ENCODE data around the gene TFDP1. TPM values are rescaled to one million over a fixed set of nuclear protein-coding genes. Genes with fewer than 3 reads are reported as not detected.

The TFDP1 gene
- total RNA-seq, 1 experiment from 2014 or later, result 31.4 TPM

GRCh38 chr13:113537909-113538688, 46.5 kb upstream of the TFDP1 start:
- BruUV-seq (replicated peaks), result no TSS peak
- Mint-ChIP-seq H3K36me3 (ENCODE audit: insufficient read depth, unreplicated experiment) (peaks cover 5% of the 10 kb centered on the region), H3K9me3 (ENCODE audit: low read depth, unreplicated experiment) (no peaks in the 10 kb centered on the region), H3K4me3 (ENCODE audit: low read depth, unreplicated experiment) (no peak overlapping the region), H3K4me1 (ENCODE audit: low read depth, unreplicated experiment) (no peaks in the 10 kb centered on the region), H3K27ac (ENCODE audit: unreplicated experiment) (no peak overlapping the region), H3K27me3 (ENCODE audit: unreplicated experiment) (no peaks in the 10 kb centered on the region)
- TF ChIP-seq, protein P1, sequence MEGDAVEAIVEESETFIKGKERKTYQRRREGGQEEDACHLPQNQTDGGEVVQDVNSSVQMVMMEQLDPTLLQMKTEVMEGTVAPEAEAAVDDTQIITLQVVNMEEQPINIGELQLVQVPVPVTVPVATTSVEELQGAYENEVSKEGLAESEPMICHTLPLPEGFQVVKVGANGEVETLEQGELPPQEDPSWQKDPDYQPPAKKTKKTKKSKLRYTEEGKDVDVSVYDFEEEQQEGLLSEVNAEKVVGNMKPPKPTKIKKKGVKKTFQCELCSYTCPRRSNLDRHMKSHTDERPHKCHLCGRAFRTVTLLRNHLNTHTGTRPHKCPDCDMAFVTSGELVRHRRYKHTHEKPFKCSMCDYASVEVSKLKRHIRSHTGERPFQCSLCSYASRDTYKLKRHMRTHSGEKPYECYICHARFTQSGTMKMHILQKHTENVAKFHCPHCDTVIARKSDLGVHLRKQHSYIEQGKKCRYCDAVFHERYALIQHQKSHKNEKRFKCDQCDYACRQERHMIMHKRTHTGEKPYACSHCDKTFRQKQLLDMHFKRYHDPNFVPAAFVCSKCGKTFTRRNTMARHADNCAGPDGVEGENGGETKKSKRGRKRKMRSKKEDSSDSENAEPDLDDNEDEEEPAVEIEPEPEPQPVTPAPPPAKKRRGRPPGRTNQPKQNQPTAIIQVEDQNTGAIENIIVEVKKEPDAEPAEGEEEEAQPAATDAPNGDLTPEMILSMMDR (IDR thresholded peaks at IDR 0.05; ENCODE audit: unreplicated experiment), result no peak
- CTCF ChIA-PET, result no interaction called here
- intact Hi-C loops (cut with micrococcal nuclease; ENCODE audit: unreplicated experiment), result no loop called here
- DNase-seq, result no peak

GRCh38 chr13:113538689-113539058, 45.9 kb upstream of the TFDP1 start:
- Mint-ChIP-seq H3K36me3 (ENCODE audit: insufficient read depth, unreplicated experiment) (peaks cover 5% of the 10 kb centered on the region), H3K4me3 (ENCODE audit: low read depth, unreplicated experiment) (no peak overlapping the region), H3K4me1 (ENCODE audit: low read depth, unreplicated experiment) (no peaks in the 10 kb centered on the region), H3K9me3 (ENCODE audit: low read depth, unreplicated experiment) (no peaks in the 10 kb centered on the region), H3K27me3 (ENCODE audit: unreplicated experiment) (no peaks in the 10 kb centered on the region), H3K27ac (ENCODE audit: unreplicated experiment) (no peak overlapping the region)
- TF ChIP-seq, protein P1 (IDR thresholded peaks at IDR 0.05; ENCODE audit: unreplicated experiment), result no peak
- no peak for DNase-seq
- CTCF ChIA-PET, result no interaction called here
- intact Hi-C loops (cut with micrococcal nuclease; ENCODE audit: unreplicated experiment), result no loop called here
- no TSS peak for BruUV-seq (replicated peaks)

DNA sequence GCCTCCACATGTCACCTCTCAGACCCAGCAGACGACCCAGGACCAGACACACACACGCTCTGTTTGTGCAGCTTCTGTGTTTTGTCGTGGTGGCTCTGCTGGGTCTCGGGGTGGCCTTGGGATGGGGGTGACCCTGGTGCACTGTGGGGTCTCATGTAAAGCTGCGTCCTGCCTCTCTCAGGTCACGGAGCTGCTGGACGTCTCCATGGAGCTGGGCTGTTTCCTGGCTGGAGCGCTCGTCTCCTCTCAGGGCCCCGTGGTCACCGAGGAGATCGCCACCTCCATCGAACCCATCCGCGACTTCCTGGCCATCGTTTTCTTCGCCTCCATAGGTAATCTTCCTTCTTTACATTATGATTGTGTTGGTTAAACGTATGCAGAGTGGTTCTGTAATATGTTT, 45.4 kb upstream of the TFDP1 start:
- Mint-ChIP-seq H3K4me1 (ENCODE audit: low read depth, unreplicated experiment) (no peaks in the 10 kb centered on the region), H3K36me3 (ENCODE audit: insufficient read depth, unreplicated experiment) (peaks cover 5% of the 10 kb centered on the region), H3K4me3 (ENCODE audit: low read depth, unreplicated experiment) (no peak overlapping the region), H3K9me3 (ENCODE audit: low read depth, unreplicated experiment) (no peaks in the 10 kb centered on the region), H3K27ac (ENCODE audit: unreplicated experiment) (no peak overlapping the region), H3K27me3 (ENCODE audit: unreplicated experiment) (no peaks in the 10 kb centered on the region)
- CTCF ChIA-PET, result no interaction called here
- DNase-seq, result no peak
- intact Hi-C loops (cut with micrococcal nuclease; ENCODE audit: unreplicated experiment), result no loop called here
- TF ChIP-seq, protein P1 (IDR thresholded peaks at IDR 0.05; ENCODE audit: unreplicated experiment), result no peak
- BruUV-seq (replicated peaks), result no TSS peak

- BruUV-seq (replicated peaks), result no TSS peak
- DNase-seq, result no peak
- H3K27me3 Mint-ChIP-seq (ENCODE audit: unreplicated experiment), result no peaks in the 10 kb centered on the region
- H3K27ac Mint-ChIP-seq (ENCODE audit: unreplicated experiment), result no peak overlapping the region
- TF ChIP-seq, protein P1 (IDR thresholded peaks at IDR 0.05; ENCODE audit: unreplicated experiment), result no peak
- no peaks in the 10 kb centered on the region for H3K4me1 Mint-ChIP-seq (ENCODE audit: low read depth, unreplicated experiment)
- intact Hi-C loops (cut with micrococcal nuclease; ENCODE audit: unreplicated experiment), result no loop called here
- CTCF ChIA-PET, result no interaction called here
- peaks cover 5% of the 10 kb centered on the region for H3K36me3 Mint-ChIP-seq (ENCODE audit: insufficient read depth, unreplicated experiment)
- no peaks in the 10 kb centered on the region for H3K9me3 Mint-ChIP-seq (ENCODE audit: low read depth, unreplicated experiment)
- H3K4me3 Mint-ChIP-seq (ENCODE audit: low read depth, unreplicated experiment), result no peak overlapping the region
These were observed 44.7 kb upstream of the TFDP1 start for GRCh38 chr13:113539822-113540221.

Data from Calu3 (cell line).